Measurements from ENCODE around the gene ECM1.

Gene ECM1

DNA sequence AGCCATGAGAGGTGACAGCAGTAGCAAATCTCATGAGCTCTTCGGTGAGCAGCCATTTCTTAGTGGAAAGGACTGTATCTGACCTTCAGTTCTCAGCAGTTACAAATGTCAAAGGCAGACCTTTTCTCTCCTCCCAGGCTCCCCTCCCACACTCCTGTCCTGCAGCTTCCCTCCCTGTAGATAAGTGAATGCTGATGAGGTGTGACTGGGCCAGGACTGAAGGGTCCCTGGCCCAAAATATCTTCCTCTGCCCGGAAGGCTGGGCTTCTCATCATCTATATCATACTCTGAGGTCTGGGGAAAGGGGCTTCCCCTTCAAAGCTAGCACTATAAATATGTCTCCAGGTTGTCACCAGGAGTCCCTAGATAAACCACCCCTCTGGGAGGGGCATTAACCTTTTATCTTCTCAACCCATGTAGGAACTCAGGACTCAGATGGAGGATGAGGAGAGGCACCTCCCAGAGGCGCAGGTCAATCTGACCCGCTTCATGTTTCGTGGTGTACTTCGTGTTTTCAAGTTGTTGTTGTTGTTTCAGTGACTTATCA lies 37.6 kb downstream of the ECM1 start:
- no peak for DNase-seq (ENCODE audit: low read depth)

DNA sequence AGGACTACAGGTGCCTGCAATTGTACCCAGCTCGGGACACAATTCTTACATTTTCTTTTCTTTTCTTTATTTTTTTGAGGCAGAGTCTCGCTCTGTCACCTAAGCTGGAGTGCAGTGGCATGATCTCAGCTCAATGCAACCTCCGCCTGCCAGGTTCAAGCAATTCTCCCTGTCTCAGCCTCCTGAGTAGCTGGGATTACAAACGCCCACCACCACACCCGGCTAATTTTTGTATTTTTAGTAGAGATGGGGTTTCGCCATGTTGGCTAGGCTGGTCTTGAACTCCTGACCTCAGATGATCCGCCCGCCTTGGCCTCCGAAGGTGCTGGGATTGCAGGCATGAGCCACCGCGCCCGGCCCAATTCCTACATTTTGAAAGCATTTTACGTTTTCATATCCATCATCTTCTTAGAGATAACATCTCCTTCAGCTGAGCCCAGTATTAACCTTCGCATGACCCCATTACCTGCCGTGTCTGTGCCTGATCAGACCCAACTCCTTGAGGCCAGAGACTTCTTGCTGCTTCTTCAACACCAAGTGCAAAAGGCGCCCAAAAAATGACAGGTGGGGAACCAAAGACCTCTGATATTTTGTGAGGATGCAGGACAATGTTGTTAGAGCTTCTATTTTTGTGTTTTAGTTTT lies 38.5 kb downstream of the ECM1 start:
- no peak for DNase-seq (ENCODE audit: low read depth)

- no peak for DNase-seq (ENCODE audit: low read depth)
These were observed 40.4 kb downstream of the ECM1 start for GRCh38 chr1:150548324-150548631.

DNA sequence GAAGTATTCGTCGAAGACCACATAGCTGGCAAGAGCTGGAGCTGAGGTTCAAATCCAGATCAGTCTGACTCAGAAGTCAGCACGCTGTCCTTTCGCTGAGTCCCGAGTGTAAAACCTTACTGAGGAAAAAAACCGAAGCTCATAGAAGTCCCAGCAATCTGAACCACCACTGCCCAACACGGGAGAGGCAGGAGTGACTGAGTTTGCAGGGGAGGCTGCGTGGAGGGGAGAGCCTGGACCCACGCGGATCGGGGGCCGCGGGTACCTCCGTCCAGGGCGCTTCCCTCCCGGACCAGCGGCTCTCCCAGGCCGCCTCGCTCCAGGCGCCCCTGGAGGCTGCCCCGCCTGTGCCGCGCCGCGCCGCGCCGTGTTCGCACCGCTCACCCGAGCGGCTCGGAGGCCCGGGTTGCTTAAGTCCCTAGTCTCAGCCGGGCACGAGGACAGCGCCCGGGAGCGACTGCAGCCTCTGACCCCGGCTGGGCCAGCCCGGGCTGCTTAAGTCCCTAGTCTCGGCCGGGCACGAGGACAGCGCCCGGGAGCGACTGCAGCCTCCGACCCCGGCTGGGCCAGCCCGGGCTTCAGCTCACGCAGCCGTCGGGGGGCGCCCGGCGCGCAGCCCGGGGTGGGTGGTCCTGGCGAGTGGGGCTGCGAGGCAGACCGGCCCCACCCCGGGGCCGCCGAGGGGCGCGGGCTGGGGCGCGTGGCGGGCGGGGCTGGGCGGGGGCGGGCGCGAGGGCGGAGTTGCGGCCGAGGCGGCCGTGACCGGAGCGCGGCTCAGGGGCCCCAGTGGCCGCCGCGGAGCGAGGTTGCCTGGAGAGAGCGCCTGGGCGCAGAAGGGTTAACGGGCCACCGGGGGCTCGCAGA lies 41.0 kb downstream of the ECM1 start, which contains the start of gene ADAMTSL4:
TSS of gene ADAMTSL4 (plus strand) at position 777 of the 864 bp plus-strand sequence. CDS start 2,881 bp downstream, outside the sequence.
- DNase-seq (ENCODE audit: low read depth), result no peak

- no peak for DNase-seq (ENCODE audit: low read depth)
These were observed 41.8 kb downstream of the ECM1 start for GRCh38 chr1:150549496-150550221.

GRCh38 chr1:150550222-150551050 lies 42.5 kb downstream of the ECM1 start:
- no peak for DNase-seq (ENCODE audit: low read depth)

DNA sequence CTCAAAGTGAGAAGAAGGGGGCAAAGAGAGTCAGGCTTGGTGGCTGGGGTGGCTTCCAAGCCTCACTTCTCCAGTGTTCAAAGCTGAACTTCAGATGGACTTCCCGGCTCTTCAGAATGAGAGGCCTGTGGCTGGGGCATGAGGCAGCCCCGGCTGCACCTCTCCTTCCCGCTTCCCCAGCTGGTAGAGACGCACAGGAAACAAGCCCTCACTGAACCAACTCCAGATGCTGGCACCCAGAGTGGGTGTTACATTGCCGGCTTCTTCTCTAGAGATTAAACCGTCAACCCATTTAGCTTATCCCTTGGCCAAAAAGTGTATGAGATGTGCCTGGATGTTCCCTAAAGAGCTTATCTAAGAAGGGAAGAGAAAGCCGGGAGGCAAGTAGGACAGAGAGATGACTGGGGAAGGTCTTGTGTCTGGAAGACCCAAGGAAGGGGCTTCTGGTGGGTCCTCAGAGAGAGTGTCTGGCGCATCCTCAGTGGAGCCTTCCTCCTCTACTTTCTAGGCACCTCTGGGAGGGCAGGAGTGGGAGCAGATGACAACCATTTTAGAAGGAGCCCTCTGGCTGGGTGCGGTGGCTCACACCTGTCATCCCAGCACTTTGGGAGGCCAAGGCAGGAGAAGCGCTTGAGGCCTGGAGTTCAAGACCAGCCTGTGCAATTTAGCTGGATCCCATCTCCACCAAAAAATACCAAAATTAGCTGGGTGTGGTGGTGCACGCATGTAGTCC lies 43.3 kb downstream of the ECM1 start:
- no peak for DNase-seq (ENCODE audit: low read depth)

DNA sequence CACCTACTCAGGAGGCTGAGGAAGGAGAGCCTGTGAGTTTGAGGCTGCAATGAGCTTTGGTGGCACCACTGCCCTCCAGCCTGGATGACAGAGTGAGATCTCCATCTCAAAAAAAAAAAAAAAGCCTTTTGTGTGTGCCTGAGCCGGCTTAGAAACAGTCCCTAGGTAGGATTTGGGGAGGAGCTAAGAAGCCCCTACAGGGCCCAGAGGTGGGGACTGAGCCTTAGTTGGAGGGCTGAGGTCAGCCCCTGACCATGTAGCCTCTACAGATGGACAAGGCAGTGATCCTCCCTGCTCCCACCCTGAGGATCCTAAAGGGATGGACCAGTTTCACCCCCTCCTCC lies 43.8 kb downstream of the ECM1 start:
- DNase-seq (ENCODE audit: low read depth), result no peak

DNA sequence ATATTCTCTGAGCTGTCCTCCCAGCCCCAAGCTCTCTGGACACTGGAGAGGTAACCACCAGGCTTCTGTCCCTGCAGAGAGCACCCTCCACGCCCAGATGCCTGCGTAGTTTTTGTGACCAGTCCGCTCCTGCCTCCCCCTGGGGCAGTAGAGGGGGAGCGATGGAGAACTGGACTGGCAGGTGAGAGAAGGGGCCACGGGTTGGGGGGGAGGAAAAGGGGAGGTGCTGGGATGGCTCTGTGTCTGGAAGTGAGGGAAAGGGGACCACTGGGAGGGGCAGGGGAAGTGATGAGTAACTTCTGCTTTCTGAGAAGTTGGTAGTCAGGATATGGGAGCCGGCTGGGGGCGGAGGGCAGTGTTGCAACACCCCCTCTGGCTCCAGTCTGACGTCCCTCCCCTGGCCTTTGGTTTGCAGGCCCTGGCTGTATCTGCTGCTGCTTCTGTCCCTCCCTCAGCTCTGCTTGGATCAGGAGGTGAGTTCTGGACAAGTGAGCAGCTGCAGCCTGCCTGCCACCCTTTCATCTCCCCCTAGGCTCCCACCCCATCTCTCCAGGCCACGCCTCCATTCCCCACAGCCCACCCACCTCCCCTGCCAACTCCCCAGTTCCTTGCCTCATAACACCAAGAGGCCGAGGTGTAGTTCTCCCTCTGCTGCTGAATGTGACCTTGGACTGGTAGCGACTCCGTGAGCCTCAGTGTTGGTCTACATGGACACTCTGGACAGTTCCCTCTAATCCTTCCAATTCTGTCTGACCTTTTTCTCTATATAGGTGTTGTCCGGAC lies 44.4 kb downstream of the ECM1 start:
- DNase-seq (ENCODE audit: low read depth), result no peak

- DNase-seq (ENCODE audit: low read depth), result no peak
These were observed 45.0 kb downstream of the ECM1 start for GRCh38 chr1:150552911-150553289.

GRCh38 chr1:150553392-150554085 lies 45.6 kb downstream of the ECM1 start:
- no peak for DNase-seq (ENCODE audit: low read depth)

DNA sequence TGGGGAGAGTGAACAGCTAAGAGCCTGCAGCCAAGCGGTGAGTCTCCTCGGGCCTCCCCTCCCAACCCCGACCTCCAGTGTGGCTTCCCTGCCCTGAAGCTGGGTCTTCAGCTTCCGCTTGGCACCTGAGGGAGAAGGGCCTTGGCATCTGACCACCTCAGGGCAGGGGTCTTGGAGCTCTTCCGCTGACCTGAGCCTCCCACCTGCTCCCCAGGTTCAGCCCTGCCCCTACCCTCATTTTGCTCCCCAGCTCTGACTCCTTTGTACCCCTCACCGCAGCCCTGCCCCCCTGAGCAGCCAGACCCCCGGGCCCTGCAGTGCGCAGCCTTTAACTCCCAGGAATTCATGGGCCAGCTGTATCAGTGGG lies 46.2 kb downstream of the ECM1 start:
- no peak for DNase-seq (ENCODE audit: low read depth)

GRCh38 chr1:150555198-150555970 lies 47.5 kb downstream of the ECM1 start:
- no peak for DNase-seq (ENCODE audit: low read depth)

- DNase-seq (ENCODE audit: low read depth), result no peak
These were observed 48.3 kb downstream of the ECM1 start for GRCh38 chr1:150555971-150556865.

DNA sequence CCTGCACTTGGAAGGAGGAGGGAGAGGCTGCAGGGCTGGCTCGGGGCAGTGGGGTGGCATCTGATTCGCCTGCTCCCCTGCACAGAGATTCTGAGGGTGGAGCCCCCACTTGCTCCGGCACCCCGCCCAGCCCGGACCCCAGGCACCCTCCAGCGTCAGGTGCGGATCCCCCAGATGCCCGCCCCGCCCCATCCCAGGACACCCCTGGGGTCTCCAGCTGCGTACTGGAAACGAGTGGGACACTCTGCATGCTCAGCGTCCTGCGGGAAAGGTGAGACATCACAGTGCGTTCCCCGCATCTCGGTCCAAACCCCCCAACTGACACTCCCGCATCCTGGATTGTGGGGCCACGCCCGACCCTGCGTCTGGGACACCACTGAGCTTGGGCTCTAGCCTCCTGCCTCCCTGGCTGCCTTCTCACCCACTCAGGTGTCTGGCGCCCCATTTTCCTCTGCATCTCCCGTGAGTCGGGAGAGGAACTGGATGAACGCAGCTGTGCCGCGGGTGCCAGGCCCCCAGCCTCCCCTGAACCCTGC lies 49.2 kb downstream of the ECM1 start:
- no peak for DNase-seq (ENCODE audit: low read depth)

GRCh38 chr1:150557813-150558212 lies 49.9 kb downstream of the ECM1 start:
- DNase-seq (ENCODE audit: low read depth), result no peak

GRCh38 chr1:150558303-150558704 lies 50.4 kb downstream of the ECM1 start:
- DNase-seq (ENCODE audit: low read depth), result no peak

Measured in HS-5 (cell line).